Adrenal gland (tissue), 5 donors: ENCODE data around the gene FOCAD.

ENCODE experiments used
- CTCF ChIP-seq, 6 experiments: fragments of 450-650 bp in 4 of 6; fragments of 200-600 bp in 2 of 6; sonication (generic) in 1 of 6; IDR thresholded peaks; 1 replicate in 5 of 6; 2 replicates in 1 of 6; pipeline versions ENCODE4 v1.5.1 to v1.8.0; 2016 to 2021; ENCODE audit warnings: antibody characterized with exemption in 6 of 6, mild to moderate bottlenecking in 2 of 6, moderate library complexity in 1 of 6
- POLR2A ChIP-seq, 2 donors: fragments of 450-650 bp; IDR thresholded peaks; one replicate each; pipeline ENCODE4 v1.6.1; 2017; ENCODE audit warnings: antibody characterized with exemption in 2 of 2, mild to moderate bottlenecking in 2 of 2, moderate library complexity in 1 of 2
- donor health status: DM: no; HTN: no; CAD: no.

- TF ChIP-seq CTCF (IDR thresholded peaks at IDR 0.05) (no peak), POLR2A (IDR thresholded peaks at IDR 0.05) (no peak)
Measured at GRCh38 chr9:20995616-20996015, 311.6 kb downstream of the FOCAD start.
